ENCODE results near the gene PPP1R37.

PPP1R37 gene

DNA sequence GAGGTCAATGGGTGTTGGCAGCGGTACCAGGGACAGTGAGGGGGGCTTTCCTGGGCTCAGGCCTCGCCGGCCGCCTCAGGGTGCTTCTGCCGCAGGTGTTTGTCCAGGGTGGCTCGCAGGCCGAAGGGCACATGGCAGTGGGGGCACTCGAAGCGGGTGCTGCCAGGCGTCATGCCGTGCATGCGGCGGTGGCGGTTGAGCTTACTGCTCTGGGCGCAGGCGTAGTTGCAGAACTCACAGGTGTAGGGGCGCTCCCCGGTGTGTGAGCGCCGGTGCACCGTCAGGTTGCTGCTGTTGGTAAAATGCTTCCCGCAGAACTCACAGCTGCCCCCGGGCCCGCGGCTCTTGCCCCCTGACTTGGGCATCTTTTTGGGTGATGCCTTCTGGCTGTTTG, 21.4 kb upstream of the PPP1R37 start:
- DNase-seq, result no peak

DNA sequence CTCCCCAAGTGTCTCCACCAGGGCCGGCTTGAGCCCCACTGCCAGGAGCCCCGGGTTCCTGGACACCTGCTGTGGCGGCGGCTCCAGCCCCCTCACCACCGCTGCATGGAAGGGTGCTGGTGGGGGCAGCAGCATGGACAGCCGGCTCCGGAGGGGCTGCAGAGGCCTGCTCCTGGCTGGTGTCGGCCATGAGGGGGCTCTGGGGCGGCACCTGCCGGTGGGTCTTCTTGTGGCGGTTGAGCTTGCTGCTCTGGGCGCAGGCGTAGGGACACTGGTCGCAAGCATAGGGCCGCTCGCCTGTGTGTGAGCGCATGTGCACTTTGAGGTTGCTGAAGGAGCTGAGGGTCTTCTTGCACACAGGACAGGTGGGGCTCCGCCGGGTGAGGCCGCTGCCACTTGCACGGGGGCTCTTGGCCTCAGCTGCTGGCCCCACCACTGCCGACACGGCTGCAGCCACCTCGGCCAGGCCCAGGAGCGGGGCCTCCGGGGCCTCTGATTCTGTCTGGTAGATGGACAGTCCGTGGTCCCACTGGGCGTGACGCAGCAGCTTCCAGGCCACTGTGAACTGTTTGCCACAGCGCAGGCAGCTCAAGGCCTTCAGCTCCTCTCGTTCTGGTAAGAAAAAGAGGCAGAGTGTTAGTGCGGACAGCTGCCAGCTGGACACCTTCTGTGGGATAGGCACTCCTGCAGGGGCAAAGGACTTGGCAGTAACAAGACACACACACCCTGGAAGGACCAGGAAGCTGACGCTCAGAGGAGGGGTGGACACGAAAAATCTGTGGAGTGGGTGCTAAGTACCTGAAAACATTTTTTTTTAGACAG, 20.8 kb upstream of the PPP1R37 start:
- no peak for DNase-seq

DNA sequence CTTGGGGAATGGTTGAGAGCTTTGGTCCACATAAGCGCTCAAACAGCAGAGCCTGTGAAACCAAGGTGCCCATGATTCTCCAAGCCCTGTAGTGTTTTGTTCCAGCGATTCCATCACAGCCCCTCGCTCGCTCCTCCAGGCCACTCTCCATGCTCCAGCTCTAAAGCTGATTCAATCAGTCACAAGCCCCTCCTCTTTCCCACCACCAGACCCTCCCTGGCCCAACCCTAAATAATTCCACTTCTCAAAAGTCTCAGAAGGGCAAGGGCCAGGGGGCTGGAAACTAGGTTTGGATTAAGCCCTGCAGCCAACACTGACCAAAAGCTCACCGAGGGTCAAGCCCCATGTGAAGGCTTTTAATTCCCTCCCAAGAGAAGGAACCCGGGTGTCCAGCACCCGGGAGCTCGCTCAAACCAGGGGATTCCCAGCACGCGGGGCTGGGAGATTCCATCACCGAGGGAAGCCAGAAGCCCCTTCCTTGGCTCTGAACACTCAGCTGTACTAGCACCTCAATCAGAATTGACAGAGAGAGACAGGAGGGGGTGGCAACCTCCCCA, 18.2 kb upstream of the PPP1R37 start:
- no peak for DNase-seq

DNA sequence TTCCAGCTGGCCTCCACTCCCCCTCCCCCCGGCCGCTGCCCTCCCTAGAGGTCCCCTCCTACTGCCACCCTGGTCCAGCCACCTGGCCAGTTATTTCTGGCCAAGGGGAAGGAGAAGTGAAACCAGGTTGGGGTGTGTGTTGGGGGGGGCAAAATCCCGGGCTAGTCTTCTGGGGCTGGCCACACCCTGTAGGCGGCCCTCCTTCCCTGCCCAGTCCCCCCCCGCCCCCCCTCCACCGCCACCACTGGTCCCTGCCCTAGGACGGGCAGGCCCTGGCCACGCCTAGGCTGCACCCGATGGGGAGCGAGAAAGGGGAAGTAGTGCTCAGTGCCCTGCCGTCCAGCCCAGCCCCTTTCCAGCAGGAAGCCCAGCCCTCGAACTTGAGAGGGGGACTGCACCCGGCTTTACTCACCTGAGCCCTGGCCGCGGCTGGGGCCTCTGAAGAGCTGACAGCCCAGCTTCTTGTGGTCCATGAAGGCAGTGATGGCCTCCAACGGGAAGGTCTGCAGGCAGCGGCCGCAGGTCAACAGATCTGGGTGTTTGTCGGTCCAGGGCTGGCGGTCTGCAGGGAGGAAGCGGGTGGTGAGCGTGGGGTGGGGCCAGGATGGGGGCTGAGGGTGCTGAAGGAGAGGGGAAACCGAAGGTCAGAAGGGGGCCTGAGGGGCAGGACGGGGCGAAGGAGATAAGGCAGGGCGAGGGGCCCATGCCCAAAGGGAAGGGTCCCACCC, 17.5 kb upstream of the PPP1R37 start:
- peak; percentile 22 for DNase-seq

DNA sequence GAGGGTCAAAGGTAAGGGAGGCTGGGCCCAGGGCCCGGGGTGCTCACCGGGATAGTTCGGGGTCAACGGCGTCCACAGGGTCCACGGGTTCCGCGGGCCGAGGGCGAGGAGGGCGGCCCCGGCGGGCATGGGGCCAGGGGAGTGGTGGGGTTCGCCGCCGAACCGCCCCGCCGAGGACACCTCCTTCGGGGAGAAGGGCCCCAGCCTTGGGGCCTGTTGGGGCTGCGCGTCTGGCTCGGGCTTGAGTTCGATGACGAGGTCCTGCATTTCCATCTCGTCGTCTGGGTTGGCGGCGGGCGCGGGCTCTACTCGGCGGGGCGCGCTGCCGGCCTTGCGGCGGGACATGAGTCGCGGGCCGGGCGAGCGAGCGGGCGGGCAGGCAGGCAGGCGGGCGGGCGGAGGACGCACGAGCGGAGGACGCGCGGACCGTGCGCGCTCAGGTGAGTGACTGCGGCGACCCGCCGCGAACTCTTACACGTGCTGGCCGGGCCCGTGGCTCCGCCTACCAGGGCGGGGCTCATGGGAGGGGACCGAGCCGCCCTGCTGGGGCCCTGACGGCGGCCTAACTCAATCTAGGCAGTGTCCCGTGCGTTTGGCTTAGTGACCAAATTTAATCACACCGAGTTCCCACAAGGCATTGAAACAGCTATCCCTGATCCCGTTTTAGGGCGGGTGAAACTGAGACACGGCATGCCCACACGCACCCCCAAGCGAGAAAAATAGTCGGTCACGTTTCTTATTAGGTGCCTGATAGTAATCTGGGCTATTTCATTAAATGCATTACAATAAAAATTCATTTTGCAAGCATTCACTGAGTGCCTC, 16.7 kb upstream of the PPP1R37 start, which contains the start of gene ZNF296:
TSS of gene ZNF296 (minus strand) at position 450 of the 822 bp plus-strand sequence. CDS start at position 345, 105 bp downstream.
- DNase-seq, result peak; percentile 26

DNA sequence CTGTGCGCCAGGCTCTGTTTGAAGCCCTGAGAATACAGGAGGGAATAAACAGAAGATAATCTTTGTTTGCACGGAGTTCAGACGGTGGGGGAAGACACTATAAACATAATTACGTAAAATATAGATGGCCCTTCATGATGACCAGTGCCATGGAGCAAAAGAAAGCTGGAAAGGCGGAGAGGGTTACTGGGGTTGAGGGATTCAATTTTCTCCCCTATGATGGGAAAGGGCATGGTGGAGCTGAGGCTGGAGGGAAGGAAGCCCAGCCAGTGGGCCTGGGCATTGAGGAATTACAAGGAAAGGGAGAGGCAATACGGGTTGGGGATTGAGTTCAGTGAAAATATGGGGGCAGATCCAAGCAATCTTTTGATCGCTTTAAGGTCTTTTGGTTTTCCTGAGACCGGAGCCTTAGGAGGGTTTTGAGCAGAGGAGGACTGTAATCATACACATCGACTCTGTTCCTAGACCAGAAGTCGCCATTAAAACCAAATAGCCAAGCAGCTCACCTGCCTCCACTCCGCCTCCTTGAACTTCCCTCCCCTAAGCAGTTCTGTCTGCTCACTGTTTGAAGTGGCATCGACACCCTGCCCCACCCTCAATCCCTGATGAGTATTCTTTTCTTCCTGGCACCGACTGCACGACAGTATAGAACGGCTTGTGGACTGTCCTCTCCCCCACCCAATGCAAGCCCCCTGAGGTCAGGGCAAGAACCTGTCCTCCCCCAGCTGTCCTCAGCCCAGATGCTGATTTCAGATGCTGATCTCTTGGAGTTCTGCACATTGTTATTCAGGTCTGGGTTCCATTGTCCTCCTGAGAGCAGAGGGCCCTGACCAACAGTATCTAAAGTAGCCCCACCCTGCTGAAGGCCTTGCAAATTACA, 15.9 kb upstream of the PPP1R37 start:
- DNase-seq, result no peak

DNA sequence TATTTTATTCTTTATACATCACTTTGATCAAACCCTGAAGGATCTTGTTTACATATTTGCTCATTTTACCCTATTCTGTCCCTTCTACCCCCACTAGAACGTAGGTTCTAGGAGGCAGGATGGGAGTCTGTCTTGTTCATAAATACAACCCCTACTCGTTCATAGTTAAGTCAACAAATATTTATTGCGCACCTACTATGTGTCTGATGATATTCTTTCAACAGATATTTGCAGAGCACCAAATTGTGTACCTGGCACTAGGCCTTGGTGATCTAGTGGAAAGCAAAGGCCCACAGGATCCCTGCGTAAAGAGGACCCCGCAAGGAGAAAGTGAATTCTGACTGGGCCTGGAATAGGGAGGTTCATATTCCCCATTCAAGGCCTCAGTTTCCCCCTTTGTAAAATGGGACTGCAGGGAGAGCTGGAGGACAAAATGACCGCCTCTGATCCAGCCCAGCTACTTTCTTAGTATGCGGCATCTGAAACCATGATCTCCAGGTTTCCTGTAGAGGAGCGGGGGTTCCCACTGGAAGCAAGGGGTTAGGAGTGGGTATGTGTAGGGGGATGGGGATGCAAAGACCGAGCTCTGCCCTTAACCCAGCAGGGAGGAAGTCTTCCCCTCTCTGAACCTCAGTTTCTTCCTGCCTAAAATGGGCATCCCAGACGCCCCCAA, 14.5 kb upstream of the PPP1R37 start:
- no peak for DNase-seq

DNA sequence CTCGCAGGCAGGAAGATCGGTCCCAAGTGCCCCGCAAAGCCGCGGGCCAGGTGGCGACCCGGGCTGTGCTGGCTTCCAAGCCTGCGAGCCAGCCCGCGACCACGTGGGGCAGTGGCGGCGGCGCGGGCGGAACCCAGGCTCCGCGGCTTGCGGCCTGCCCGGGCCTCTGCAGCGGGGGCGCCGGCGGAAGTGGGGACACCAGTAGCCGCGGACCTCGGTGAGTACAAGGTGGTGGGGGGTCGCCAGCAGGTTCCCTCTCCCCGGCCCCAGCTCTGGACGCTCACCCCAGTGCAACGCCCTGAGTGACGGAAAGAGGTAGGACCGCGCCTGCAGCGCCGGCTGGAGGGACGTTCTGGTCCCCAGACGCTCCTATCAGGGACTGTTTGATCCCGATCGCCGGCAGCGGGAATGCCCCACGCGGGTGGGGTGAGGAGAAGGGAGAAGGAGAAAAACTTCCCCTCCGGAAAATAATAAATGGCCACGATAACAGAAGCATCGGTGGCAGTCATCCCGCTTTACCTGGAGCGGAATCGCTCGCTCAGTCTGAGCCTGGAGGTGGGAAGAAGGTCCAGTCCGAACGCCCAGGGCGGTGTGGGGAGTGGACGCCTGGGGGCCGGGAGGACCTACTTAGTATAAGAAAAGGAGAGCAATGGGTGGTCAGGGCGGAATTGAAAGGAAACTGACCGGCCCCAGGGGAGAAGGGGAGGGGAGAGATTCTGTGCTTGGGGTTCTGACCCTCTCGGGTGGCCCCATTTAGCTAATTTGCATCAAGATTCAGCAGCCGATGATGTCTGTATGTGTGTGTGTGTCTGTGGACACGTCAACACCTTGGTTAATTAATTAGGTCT, 13.7 kb upstream of the PPP1R37 start, which contains the start of gene GEMIN7:
TSS of gene GEMIN7 (plus strand) at position 198 of the 848 bp plus-strand sequence. CDS start 10,855 bp downstream, outside the sequence.
- peak; percentile 67 for DNase-seq

DNA sequence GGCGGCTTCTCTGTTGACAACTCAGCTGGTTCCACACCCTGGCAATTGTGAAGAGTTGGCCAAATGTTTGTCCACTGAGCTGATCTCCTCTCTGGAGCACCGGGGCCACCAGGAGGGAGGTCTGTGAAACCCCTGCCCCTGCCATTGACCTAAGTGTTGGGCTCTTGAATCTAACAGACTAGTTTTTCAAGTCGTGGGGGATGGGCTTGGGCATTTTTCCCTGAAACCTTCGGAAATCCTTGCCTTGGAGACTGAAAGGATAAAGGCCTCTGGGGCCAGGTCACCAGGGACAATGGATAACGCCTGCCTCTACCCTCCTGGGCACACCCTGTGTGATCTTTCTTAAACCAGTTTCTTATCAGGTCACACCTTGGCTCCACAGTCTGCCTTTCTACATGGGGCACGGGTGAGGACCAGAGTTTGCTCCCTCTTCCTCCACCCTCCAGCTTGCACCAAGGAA, 13.0 kb upstream of the PPP1R37 start:
- no peak for DNase-seq

DNA sequence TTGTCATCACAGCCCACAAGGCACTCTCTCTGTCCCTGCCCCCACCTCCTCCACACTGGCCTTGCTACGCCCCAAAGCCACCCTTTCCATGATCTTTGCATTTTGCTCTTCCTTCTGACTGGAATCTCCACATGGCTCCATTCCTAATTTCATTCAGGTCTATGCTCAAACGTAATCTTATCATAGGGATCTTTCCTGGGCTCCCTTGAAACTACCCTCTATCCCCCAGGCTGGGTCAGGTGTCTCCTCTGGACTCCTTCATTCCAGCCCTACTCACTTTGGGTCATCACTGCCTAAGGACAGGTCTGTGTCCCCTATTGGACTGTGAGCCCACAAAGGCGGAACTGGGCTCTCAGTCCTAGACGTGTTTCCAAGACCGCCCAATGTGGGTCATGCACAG, 10.8 kb upstream of the PPP1R37 start:
- DNase-seq, result no peak

DNA sequence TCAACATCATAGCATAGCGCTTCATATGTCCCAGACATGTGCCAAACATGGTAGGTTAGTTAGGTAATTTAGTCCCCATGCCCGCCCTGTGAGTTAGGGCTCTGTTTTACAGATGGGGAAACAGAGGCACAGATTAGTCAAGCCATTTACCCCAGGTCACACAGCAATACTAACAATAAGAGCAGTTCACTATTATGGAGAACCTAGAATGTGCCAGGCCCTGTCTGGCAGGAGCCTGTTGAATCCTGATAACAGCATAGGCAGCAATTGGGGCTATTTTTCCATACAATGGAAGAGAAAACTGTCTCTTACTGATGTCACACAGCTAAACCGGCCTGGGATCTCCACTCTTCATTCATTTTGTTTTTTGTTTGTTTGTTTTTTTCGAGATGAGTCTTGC, 6.5 kb upstream of the PPP1R37 start:
- DNase-seq, result no peak

DNA sequence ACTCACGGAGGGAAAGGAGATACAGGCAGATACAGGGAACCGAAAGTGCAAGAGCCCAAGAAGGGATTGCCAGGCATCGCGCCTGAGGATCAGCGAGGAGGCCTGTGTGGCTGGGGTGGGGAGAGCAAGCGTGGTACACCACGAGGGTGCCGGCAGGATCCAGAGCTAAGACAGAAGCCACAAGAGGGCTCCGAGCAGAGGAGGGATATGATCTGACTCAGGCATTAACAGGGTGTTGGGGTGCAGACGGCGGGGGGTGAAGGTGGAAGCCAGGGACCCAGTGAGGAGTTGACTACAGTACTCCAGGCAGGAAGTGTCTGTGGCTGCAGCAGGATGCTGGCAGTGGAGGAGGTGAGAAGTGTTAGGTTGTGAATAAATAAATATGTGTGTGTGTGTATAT, 5.4 kb upstream of the PPP1R37 start:
- no peak for DNase-seq

DNA sequence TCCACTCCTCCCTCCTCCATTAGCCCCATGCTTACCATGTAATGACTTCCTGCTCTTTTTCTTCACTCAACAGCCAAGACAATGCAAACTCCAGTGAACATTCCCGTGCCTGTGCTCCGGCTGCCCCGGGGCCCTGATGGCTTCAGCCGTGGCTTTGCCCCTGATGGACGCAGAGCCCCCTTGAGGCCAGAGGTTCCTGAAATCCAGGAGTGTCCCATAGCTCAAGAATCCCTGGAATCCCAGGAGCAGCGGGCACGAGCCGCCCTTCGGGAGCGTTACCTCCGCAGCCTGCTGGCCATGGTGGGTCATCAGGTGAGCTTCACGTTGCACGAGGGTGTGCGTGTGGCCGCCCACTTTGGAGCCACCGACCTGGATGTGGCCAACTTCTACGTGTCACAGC, 2.9 kb upstream of the PPP1R37 start:
- no peak for DNase-seq

DNA sequence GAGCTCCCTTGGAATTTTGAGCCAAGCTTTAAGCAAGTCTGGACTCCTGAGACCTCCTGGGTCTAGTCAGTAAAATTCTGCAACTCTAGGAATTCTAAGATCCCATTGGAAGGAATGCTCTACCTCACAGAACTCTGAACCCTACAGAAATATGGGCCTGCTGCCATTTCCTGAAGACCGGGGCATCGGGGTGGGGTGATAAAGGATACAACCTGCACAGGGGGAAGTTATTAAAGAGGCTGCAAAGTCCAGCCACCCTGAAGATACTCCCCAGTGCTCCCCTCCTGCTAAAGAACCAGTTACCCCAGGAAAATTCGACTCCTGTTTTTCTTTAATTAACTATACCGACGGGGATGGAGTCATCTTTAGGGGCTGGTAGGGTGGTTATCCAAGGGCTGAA, 2.4 kb upstream of the PPP1R37 start:
- DNase-seq, result no peak

DNA sequence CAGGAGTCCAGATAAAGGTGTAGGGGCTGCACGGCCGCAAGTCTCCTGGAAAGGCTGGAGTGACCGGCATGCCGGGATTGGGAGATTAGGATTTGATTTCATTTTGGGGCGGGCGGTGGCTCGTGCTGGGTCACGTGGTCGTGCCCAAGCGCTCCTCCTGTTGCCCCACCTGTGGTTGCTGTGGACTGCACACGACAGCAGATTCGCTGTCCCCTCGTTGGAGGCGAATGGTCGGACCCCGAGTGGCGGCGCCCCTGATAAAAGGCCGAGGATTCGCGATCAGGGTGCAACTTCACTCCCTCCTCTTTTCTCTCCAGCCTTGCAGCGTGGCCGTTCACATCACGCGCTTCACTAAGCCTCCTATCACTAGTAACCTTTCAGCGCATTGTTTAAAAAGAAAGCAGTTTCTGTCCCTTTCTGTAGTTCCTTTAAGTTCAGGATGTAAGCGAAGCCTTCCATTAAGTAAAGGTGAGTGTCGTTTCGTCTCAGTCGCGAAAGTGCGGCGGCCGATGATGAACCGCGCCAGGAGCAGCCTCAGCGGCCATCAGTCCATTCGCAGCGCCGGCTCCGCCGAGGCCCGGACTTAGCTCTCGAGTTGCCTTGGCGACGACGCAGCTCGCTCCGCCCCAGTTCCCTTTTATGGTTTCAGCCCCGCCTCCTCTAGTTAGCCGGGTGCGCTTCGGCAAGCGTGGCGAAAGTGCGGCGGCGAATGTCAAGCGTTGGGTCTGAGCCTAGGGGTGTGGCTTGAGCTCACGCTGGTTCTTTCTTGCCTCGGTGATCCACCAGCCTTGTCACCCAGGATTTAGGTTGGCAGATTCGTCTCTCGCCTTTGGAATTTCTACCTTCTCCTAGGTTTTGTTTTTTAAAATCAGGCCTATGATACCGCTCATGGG, 1.7 kb upstream of the PPP1R37 start:
- peak; percentile 98 for DNase-seq

DNA sequence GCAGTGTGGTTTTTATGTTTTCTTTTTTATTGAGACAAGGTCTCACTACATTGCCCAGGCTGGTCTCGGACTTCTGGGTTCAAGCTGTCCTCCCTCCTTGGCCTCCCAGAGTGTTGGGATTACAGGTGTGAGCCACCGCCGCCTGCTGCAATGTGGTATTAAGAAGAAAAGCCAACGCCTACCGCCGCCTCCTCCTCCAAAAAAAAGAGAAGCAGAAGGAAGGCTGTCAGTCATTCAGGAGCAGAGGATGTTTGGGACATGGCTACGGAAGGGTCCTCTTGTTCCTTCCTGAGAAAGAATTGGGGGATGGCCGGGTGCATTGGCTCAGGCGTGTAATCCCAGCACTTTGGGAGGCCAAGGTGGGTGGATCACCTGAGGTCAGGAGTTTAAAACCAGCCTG, 1.2 kb downstream of the PPP1R37 start:
- no peak for DNase-seq

DNA sequence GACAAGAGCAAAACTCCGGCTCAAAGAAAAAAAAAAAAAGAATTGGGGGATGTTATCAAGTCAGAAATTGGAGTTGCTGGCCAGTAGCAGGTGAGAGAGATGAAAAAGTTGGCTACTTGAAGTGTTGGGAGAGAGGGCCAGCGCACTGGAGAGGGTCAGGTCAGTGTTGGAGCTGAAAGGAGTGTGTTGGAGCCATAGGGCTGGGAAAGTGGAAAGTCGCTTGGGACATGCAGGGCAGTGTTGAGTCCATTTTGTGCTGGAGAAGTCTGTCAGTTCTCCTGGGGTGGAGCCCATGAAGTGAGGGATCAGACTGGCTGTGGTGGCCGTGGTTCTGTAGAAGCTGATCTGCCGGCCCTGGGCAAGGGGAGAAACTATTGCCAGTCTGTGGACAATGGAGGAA, 1.7 kb downstream of the PPP1R37 start:
- no peak for DNase-seq

DNA sequence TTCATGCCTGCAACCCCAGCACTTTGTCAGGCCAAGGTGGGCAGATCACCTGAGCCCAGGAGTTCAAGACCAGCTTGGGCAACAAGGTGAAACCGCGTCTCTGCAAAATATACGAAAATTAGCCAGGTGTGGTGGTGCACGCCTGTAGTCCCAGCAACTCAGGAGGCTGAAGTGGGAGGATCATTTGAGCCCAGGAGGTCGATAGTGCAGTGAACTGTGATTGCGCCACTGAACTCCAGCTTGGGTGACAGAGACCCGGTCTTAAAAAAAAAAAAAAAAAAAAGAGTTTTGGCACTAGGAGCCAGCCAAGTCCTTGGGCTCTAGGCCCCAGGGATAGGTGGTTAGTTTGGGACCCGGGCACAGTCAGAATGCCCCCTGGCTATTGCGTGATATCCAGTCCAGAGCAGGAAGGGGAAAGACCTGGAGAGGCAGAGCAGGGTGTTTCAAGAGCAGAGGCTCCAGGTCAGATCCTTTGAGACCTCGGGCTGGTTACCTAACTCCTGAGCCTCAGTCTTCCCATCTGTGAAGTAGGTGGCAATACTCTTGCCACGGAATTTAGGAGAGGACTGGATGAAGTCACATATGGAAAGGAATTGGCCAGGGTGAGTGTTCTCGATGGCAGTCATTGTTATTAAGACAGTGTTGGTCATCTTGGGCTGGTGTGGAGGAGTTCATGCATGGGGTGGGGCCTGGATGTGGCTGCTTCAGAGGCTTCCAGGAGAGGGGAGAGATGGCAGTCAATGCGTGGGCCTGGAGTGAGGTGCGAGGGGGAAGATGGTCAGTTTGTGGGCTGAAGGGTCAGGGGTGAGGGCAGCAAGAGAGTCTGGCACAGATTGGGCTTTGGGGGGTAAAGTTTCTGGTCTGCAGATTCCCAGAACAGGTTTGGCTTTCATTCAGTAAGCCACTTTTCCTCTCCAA, 2.8 kb downstream of the PPP1R37 start:
- DNase-seq, result no peak
